HepG2 (cell line): ENCODE measurements around the gene RAB3C. TPM values are rescaled to one million over a fixed set of nuclear protein-coding genes. Genes with fewer than 3 reads are reported as not detected.

ENCODE experiments used
- ATAC-seq: fragments of 200-7000 bp; cut with Tn5 transposase; 3 replicates; pipeline ENCODE4 v1.9.1; 2020; ENCODE audit warnings: mild to moderate bottlenecking, moderate library complexity
- BruUV-seq: library from RNA; stranded (reverse); fragments of 400-500 nt; replicated peaks from 2 replicates; lab custom pipeline; 2021; lab: Mats Ljungman, UMichigan
- CTCF ChIA-PET: fragments of 300-600 bp; formaldehyde crosslinking; extraction: SDS; loops from one replicate; lab custom pipeline; 2021; ENCODE audit warnings: low total read pairs, inconsistent platforms, low intra/inter-chr PET ratio; lab: Yijun Ruan, JAX
- POLR2A ChIA-PET: fragments of 350-600 bp; sonication (Branson Sonifier 250); formaldehyde crosslinking; loops from one replicate; lab custom pipeline; 2020; ENCODE audit warnings: antibody characterized with exemption, inconsistent platforms; lab: Yijun Ruan, JAX
- DNase-seq: peaks from one replicate; pipeline ENCODE4 v3.0.0-alpha.2; 2015; ENCODE audit warnings: low spot score
- FAIRE-seq: peaks from 3 replicates; lab custom pipeline; 2011; peaks lifted over from hg19 to GRCh38; lab: Jason Lieb, UNC
- H2AFZ ChIP-seq: one replicate; pipeline ENCODE4 v1.6.1; 2011; ENCODE audit warnings: low read length, inconsistent platforms
- H3K27ac ChIP-seq: fragments of 300-600 bp; 3 replicates; pipeline ENCODE4 v1.8.0; 2011; ENCODE audit warnings: mixed run types, mild to moderate bottlenecking, mixed read lengths, low read length, inconsistent platforms; ENCODE audit not compliant: insufficient read depth; ENCODE audit errors: extremely low read length
- H3K27me3 ChIP-seq, 2 experiments: fragments of 200-600 bp in 1 of 2; 2 replicates in 1 of 2; 3 replicates in 1 of 2; pipeline versions ENCODE4 v1.6.0 to v1.8.0; 2011; ENCODE audit warnings: low read length in 2 of 2, mild to moderate bottlenecking in 2 of 2, moderate library complexity in 2 of 2, inconsistent platforms in 1 of 2; ENCODE audit not compliant: insufficient read depth in 2 of 2, control insufficient read depth in 1 of 2
- H3K36me3 ChIP-seq, 2 experiments: fragments of 200-600 bp in 1 of 2; replicated peaks in 1 of 2; 2 replicates in 1 of 2; 3 replicates in 1 of 2; pipeline versions ENCODE4 v1.5.1 to v1.8.0; 2011; ENCODE audit warnings: low read length in 2 of 2, inconsistent platforms in 1 of 2; ENCODE audit not compliant: insufficient read depth in 2 of 2, control insufficient read depth in 1 of 2
- H3K4me1 ChIP-seq: 2 replicates; pipeline ENCODE4 v1.5.1; 2012; ENCODE audit warnings: low read length, inconsistent platforms; ENCODE audit not compliant: insufficient read depth
- H3K4me2 ChIP-seq: 2 replicates; pipeline ENCODE4 v1.6.0; 2011; ENCODE audit warnings: low read depth, low read length, inconsistent platforms
- H3K4me3 ChIP-seq, 3 experiments: fragments of 200-600 bp in 1 of 3; sonication (generic), shearing (Covaris generic) in 1 of 3; replicated peaks in 1 of 3; 2 replicates each; pipeline ENCODE4 v1.5.1; 2011 to 2016; ENCODE audit warnings: low read length in 3 of 3, inconsistent platforms in 2 of 3, low read depth in 2 of 3, mild to moderate bottlenecking in 2 of 3, control low read depth in 1 of 3, mixed read lengths in 1 of 3; ENCODE audit not compliant: insufficient read depth in 1 of 3
- H3K79me2 ChIP-seq: one replicate; pipeline ENCODE4 v1.6.1; 2011; ENCODE audit warnings: low read length, inconsistent platforms; ENCODE audit not compliant: insufficient read depth
- H3K9ac ChIP-seq: 2 replicates; pipeline ENCODE4 v1.6.0; 2011; ENCODE audit warnings: mild to moderate bottlenecking, low read depth, low read length, inconsistent platforms; ENCODE audit not compliant: insufficient read depth
- H3K9me3 ChIP-seq: 2 replicates; pipeline ENCODE4 v1.5.1; 2012; ENCODE audit warnings: mild to moderate bottlenecking, low read length
- H4K20me1 ChIP-seq: 2 replicates; pipeline ENCODE4 v1.6.0; 2011; ENCODE audit warnings: inconsistent platforms, mild to moderate bottlenecking, low read length, moderate library complexity; ENCODE audit not compliant: insufficient read depth
- CBFB ChIP-seq: sonication (generic); formaldehyde crosslinking; IDR thresholded peaks from 2 replicates; pipeline ENCODE4 v1.4.0; 2020; ENCODE audit warnings: missing genetic modification reagents
- CREB3 ChIP-seq: sonication (generic); formaldehyde crosslinking; IDR thresholded peaks from 2 replicates; pipeline ENCODE4 v1.5.0; 2020; ENCODE audit warnings: missing genetic modification reagents
- FOXP1 ChIP-seq, 2 experiments: fragments of 450-650 bp in 1 of 2; IDR thresholded peaks; 2 replicates each; pipeline ENCODE4 v1.6.1; 2017 to 2018; ENCODE audit warnings: antibody characterized with exemption in 1 of 2
- HIVEP1 ChIP-seq: sonication (generic); formaldehyde crosslinking; IDR thresholded peaks from 2 replicates; pipeline ENCODE4 v1.4.0; 2020; ENCODE audit warnings: mild to moderate bottlenecking, missing genetic modification reagents
- HMG20B ChIP-seq: conservative IDR thresholded peaks from 2 replicates; pipeline ENCODE4 v1.6.1; 2016; ENCODE audit warnings: missing genetic modification reagents, missing compliant biosample characterization
- HMGXB3 ChIP-seq: sonication (generic); formaldehyde crosslinking; IDR thresholded peaks from 2 replicates; pipeline ENCODE4 v1.4.0; 2020; ENCODE audit warnings: missing genetic modification reagents, borderline replicate concordance
- HNF4G ChIP-seq, 2 experiments: sonication (generic) in 1 of 2; formaldehyde crosslinking in 1 of 2; IDR thresholded peaks; 2 replicates each; pipeline versions ENCODE4 v1.4.0 to v1.6.1; 2011 to 2020; ENCODE audit warnings: borderline replicate concordance in 2 of 2, low read depth in 2 of 2, mild to moderate bottlenecking in 2 of 2, low read length in 1 of 2, missing genetic modification reagents in 1 of 2, moderate library complexity in 1 of 2
- NFE2L1 ChIP-seq: sonication (generic); formaldehyde crosslinking; IDR thresholded peaks from 2 replicates; pipeline ENCODE4 v1.4.0; 2020; ENCODE audit warnings: missing genetic modification reagents, mild to moderate bottlenecking, borderline replicate concordance
- ZGPAT ChIP-seq: IDR thresholded peaks from 2 replicates; pipeline ENCODE4 v1.6.1; 2016; ENCODE audit warnings: mild to moderate bottlenecking
- ZNF513 ChIP-seq: sonication (generic); formaldehyde crosslinking; conservative IDR thresholded peaks from 2 replicates; pipeline ENCODE4 v1.5.0; 2020; ENCODE audit warnings: missing genetic modification reagents
- ZNF607 ChIP-seq: sonication (generic); formaldehyde crosslinking; IDR thresholded peaks from 2 replicates; pipeline ENCODE4 v1.5.1; 2020; ENCODE audit warnings: missing genetic modification reagents, mild to moderate bottlenecking, borderline replicate concordance
- ZNF678 ChIP-seq: sonication (generic); formaldehyde crosslinking; IDR thresholded peaks from 2 replicates; pipeline ENCODE4 v1.4.0; 2020; ENCODE audit warnings: mild to moderate bottlenecking, missing genetic modification reagents
- ZNF710 ChIP-seq: sonication (generic); formaldehyde crosslinking; IDR thresholded peaks from 2 replicates; pipeline ENCODE4 v1.5.0; 2020; ENCODE audit warnings: mild to moderate bottlenecking, missing genetic modification reagents, borderline replicate concordance
- in situ Hi-C: cut with HindIII; loops from 2 replicates; pipeline ENCODE4 v1.10.0; 2017; ENCODE audit warnings: low pct_unique_long_range_greater_than_20kb; ENCODE audit not compliant: extremely low pct_ligation_motif_present
- intact Hi-C: fragments of 100-400 bp; cut with micrococcal nuclease; formaldehyde crosslinking; loops from one replicate; pipeline ENCODE4 v1.10.0; 2022; ENCODE audit not compliant: unreplicated experiment
- polyA plus RNA-seq, 8 experiments: library from polyadenylated mRNA; depleted of rRNA in 3 of 8; stranded (reverse) in 7 of 8; unstranded in 1 of 8; fragments of >200 nt; fragmentation: Illumina TruSeq in 4 of 8; extraction: Trizol in 4 of 8; gene quantifications; 2 replicates each; pipeline versions ENCODE4 v1.2.1 to v1.2.3, GENCODE V29; 2011 to 2016; ENCODE audit warnings: low read depth in 4 of 8, missing spikeins in 1 of 8, mixed read lengths in 1 of 8; ENCODE audit not compliant: insufficient read depth in 1 of 8
- total RNA-seq, 5 experiments: library from RNA; depleted of rRNA; stranded (reverse); fragments of >200 nt; fragmentation: Illumina TruSeq; extraction: Trizol; gene quantifications; 2 replicates each; pipeline ENCODE4 v1.2.3, GENCODE V29; 2016; ENCODE audit warnings: low read depth in 1 of 5

Gene RAB3C
- total and polyA plus RNA-seq, 2 of the 13 experiments (the other 11 are each of a cell fraction or from before 2014, with no cell fraction given): not detected

- TF ChIP-seq ZNF710 (CRISPR knock-in tag) (no peak), NFE2L1 (CRISPR knock-in tag) (no peak), CBFB (CRISPR knock-in tag) (no peak), FOXP1 (IDR thresholded peaks at IDR 0.05) (no peak), FOXP1 (CRISPR knock-in tag; IDR thresholded peaks at IDR 0.05) (no peak), ZNF607 (no peak)
These were observed 163.4 kb downstream of the RAB3C start (continued) for GRCh38 chr5:58746321-58746720.

- intact Hi-C loops: no loop called here
- DNase-seq (no peak), FAIRE-seq (no peak), ATAC-seq (no peak)
- Histone ChIP-seq H3K9ac (no peak overlapping the region), H3K9me3 (no peaks in the 10 kb centered on the region), H3K4me1 (no peaks in the 10 kb centered on the region), H3K4me3 (no peak overlapping the region), H3K79me2 (no peaks in the 10 kb centered on the region), H4K20me1 (no peaks in the 10 kb centered on the region), H3K27me3 (no peaks in the 10 kb centered on the region; a peak in 1 of 5 replicates), H2AFZ (no peak overlapping the region), H3K27ac (no peak overlapping the region), H3K36me3 (no peaks in the 10 kb centered on the region), H3K4me2 (no peak overlapping the region)
- ChIA-PET CTCF (no interaction called here), POLR2A (no interaction called here)
- in situ Hi-C loops: no loop called here
- BruUV-seq: no TSS peak
- TF ChIP-seq HMG20B (no peak), HIVEP1 (CRISPR knock-in tag) (no peak), CREB3 (CRISPR knock-in tag) (no peak), HNF4G (IDR thresholded peaks at IDR 0.05; ENCODE audit: borderline replicate concordance, low read depth, low read length) (no peak), HNF4G (CRISPR knock-in tag; IDR thresholded peaks at IDR 0.05; ENCODE audit: borderline replicate concordance, low read depth) (no peak), ZNF678 (no peak), ZGPAT (no peak), HMGXB3 (CRISPR knock-in tag) (no peak), ZNF513 (CRISPR knock-in tag) (no peak)
These were observed 167.2 kb downstream of the RAB3C start for GRCh38 chr5:58750036-58750435.
